ENCODE measurements around the gene ARHGEF19.

DNA sequence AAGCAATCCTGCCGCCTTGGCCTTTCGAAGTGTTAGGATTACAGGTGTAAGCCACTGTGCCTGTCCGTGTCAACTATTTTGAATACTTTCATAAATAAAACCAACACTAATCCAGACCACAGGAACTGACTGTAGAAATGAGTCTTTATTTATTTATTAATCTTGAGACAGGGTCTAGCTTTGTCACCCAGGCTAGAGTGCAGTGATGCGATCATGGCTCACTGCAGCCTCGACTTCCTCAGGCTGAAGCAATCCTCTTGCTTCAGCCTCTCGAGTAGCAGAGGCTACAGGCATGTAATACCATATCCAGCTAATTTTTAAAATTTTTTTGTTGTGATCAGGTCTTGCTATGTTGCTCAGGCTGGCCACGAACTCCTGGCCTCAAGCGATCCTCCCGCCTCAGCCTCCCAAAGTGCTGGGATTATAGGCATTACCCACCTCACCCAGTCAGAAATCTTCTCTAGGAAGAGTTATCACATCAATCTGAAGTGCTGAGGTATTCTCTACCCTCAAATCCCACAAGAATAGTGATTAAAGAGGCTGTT is 46.2 kb upstream of the ARHGEF19 start:
- TF ChIP-seq, protein P1, sequence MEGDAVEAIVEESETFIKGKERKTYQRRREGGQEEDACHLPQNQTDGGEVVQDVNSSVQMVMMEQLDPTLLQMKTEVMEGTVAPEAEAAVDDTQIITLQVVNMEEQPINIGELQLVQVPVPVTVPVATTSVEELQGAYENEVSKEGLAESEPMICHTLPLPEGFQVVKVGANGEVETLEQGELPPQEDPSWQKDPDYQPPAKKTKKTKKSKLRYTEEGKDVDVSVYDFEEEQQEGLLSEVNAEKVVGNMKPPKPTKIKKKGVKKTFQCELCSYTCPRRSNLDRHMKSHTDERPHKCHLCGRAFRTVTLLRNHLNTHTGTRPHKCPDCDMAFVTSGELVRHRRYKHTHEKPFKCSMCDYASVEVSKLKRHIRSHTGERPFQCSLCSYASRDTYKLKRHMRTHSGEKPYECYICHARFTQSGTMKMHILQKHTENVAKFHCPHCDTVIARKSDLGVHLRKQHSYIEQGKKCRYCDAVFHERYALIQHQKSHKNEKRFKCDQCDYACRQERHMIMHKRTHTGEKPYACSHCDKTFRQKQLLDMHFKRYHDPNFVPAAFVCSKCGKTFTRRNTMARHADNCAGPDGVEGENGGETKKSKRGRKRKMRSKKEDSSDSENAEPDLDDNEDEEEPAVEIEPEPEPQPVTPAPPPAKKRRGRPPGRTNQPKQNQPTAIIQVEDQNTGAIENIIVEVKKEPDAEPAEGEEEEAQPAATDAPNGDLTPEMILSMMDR (conservative IDR thresholded peaks at IDR 0.05; ENCODE audit: low read depth, low read length), result no peak
- TF ChIP-seq, protein P2, sequence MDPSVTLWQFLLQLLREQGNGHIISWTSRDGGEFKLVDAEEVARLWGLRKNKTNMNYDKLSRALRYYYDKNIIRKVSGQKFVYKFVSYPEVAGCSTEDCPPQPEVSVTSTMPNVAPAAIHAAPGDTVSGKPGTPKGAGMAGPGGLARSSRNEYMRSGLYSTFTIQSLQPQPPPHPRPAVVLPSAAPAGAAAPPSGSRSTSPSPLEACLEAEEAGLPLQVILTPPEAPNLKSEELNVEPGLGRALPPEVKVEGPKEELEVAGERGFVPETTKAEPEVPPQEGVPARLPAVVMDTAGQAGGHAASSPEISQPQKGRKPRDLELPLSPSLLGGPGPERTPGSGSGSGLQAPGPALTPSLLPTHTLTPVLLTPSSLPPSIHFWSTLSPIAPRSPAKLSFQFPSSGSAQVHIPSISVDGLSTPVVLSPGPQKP (IDR thresholded peaks at IDR 0.05; ENCODE audit: borderline replicate concordance, low read depth, low read length), result no peak
- TF ChIP-seq RAD21 (IDR thresholded peaks at IDR 0.05; ENCODE audit: low read length), result no peak
- TF ChIP-seq POLR2A (IDR thresholded peaks at IDR 0.05; ENCODE audit: low read depth, low read length), result no peak
- TF ChIP-seq SMC3 (IDR thresholded peaks at IDR 0.05; ENCODE audit: low read depth, low read length), result no peak
- TF ChIP-seq CEBPB (IDR thresholded peaks at IDR 0.05; ENCODE audit: low read depth, low read length), result peak; percentile 39; the same call in 1 of the 2 replicates
- TF ChIP-seq, protein P3, sequence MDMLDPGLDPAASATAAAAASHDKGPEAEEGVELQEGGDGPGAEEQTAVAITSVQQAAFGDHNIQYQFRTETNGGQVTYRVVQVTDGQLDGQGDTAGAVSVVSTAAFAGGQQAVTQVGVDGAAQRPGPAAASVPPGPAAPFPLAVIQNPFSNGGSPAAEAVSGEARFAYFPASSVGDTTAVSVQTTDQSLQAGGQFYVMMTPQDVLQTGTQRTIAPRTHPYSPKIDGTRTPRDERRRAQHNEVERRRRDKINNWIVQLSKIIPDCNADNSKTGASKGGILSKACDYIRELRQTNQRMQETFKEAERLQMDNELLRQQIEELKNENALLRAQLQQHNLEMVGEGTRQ (IDR thresholded peaks at IDR 0.05; ENCODE audit: low read depth, low read length), result no peak
- no peak for TF ChIP-seq MAZ (IDR thresholded peaks at IDR 0.05; ENCODE audit: borderline replicate concordance, low read depth, low read length)
